Lower leg skin (tissue), 3 donors: ENCODE data around the gene ALDH3B2.
"Not testable (repeated sequence)": the region's sequence is repeated elsewhere in the genome, so short reads cannot be mapped to it uniquely, and the experiment has no call there.

ENCODE experiments used
- POLR2A ChIP-seq, 2 donors: fragments of 450-650 bp; IDR thresholded peaks; one replicate each; pipeline ENCODE4 v1.6.1; 2016 to 2017; ENCODE audit warnings: antibody characterized with exemption in 2 of 2, mild to moderate bottlenecking in 1 of 2, moderate library complexity in 1 of 2
- TF ChIP-seq, protein P1 (sequence below), 3 donors: fragments of 450-650 bp; IDR thresholded peaks; one replicate each; pipeline ENCODE4 v1.5.1; 2016; ENCODE audit warnings: antibody characterized with exemption in 3 of 3, mild to moderate bottlenecking in 3 of 3, moderate library complexity in 2 of 3

DNA sequence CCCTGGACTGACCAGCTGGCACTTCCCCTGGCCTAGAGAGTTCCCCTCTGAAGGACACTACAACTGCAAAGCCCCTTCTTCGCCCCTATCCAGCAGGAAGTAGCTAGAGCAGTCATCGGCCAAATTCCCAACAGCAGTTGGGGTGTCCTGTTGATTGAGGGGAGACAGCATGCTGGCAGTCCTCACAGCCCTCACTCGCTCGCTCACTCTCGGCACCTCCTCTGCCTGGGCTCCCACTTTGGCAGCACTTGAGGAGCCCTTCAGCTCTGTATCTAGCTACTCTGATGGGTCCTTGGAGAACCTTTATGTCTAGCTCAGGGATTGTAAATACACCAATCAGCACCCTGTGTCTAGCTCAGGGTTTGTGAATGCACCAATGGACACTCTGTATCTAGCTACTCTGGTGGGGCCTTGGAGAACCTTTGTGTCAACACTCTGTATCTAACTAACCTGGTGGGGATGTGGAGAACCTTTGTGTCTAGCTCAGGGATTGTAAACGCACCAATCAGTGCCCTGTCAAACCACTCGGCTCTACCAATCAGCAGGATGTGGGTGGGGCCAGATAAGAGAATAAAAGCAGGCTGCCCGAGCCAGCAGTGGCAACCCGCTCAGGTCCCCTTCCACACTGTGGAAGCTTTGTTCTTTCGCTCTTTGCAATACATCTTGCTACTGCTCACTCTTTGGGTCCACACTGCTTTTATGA lies 48.1 kb downstream of the ALDH3B2 start:
- not testable (repeated sequence) for TF ChIP-seq POLR2A (IDR thresholded peaks at IDR 0.05)
- TF ChIP-seq, protein P1, sequence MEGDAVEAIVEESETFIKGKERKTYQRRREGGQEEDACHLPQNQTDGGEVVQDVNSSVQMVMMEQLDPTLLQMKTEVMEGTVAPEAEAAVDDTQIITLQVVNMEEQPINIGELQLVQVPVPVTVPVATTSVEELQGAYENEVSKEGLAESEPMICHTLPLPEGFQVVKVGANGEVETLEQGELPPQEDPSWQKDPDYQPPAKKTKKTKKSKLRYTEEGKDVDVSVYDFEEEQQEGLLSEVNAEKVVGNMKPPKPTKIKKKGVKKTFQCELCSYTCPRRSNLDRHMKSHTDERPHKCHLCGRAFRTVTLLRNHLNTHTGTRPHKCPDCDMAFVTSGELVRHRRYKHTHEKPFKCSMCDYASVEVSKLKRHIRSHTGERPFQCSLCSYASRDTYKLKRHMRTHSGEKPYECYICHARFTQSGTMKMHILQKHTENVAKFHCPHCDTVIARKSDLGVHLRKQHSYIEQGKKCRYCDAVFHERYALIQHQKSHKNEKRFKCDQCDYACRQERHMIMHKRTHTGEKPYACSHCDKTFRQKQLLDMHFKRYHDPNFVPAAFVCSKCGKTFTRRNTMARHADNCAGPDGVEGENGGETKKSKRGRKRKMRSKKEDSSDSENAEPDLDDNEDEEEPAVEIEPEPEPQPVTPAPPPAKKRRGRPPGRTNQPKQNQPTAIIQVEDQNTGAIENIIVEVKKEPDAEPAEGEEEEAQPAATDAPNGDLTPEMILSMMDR (IDR thresholded peaks at IDR 0.05): not testable (repeated sequence)
